Measurements from ENCODE around the gene FBXL19.
A peak's percentile ranks its signal among the peaks of the same experiment; 100 is the strongest.

FBXL19 gene

GRCh38 chr16:30947541-30947858, 24.1 kb downstream of the FBXL19 start:
- H3K27ac ChIP-seq (ENCODE audit: extremely low read depth, low read depth, low read length): no peak overlapping the region
- CTCF ChIA-PET: interaction anchor here (0.6 to 0.7 kb wide), 2 partner anchors 37 to 38 kb away, joined by 3 to 6 read pairs; no protein-coding TSS in a partner anchor
- POLR2A ChIA-PET: no interaction called here
- no peaks in the 10 kb centered on the region for H3K4me1 ChIP-seq (ENCODE audit: control insufficient read depth, insufficient read depth, low read length)
- no peak overlapping the region for H3K4me3 ChIP-seq (ENCODE audit: low read depth, low read length)
- TF ChIP-seq FEZF1 (tag by site-specific recombination; IDR thresholded peaks at IDR 0.05) (no peak), ZBTB20 (tag by site-specific recombination; IDR thresholded peaks at IDR 0.05) (no peak), ZBTB1 (tag by site-specific recombination; IDR thresholded peaks at IDR 0.05) (no peak), KLF1 (tag by site-specific recombination; IDR thresholded peaks at IDR 0.05) (no peak), ZNF302 (tag by site-specific recombination; IDR thresholded peaks at IDR 0.05; ENCODE audit: low read depth) (no peak), BCL11A (tag by site-specific recombination; IDR thresholded peaks at IDR 0.05; ENCODE audit: low read depth) (no peak), ZNF311 (tag by site-specific recombination; IDR thresholded peaks at IDR 0.05; ENCODE audit: borderline replicate concordance) (no peak), ZNF404 (tag by site-specific recombination; IDR thresholded peaks at IDR 0.05) (no peak)
- peaks cover 25 to 40% of the 10 kb centered on the region in 2 experiments; a peak in 2 of 3 replicates for H3K36me3 ChIP-seq (ENCODE audit: control insufficient read depth in 2 of 2, insufficient read depth in 1 of 2, low read length in 2 of 2)
- H3K9me3 ChIP-seq (ENCODE audit: control insufficient read depth, insufficient read depth, low read depth, low read length): no peaks in the 10 kb centered on the region

GRCh38 chr16:30947859-30948666, 24.7 kb downstream of the FBXL19 start:
- Histone ChIP-seq H3K4me3 (ENCODE audit: low read depth, low read length) (peak overlapping the region; percentile 69), H3K27ac (ENCODE audit: extremely low read depth, low read depth, low read length) (peak overlapping the region; percentile 45; the same call in 1 of the 2 replicates), H3K9me3 (ENCODE audit: control insufficient read depth, insufficient read depth, low read depth, low read length) (no peaks in the 10 kb centered on the region), H3K36me3 (ENCODE audit: control insufficient read depth in 2 of 2, insufficient read depth in 1 of 2, low read length in 2 of 2) (peaks cover 20 to 35% of the 10 kb centered on the region in 2 experiments; a peak in 2 of 3 replicates), H3K4me1 (ENCODE audit: control insufficient read depth, insufficient read depth, low read length) (no peaks in the 10 kb centered on the region)
- TF ChIP-seq WT1 (tag by site-specific recombination; IDR thresholded peaks at IDR 0.05): no peak
- peak; percentile 90 for TF ChIP-seq SP2 (tag by site-specific recombination; IDR thresholded peaks at IDR 0.05)
- no peak for TF ChIP-seq ZNF626 (tag by site-specific recombination; IDR thresholded peaks at IDR 0.05)
- no peak for TF ChIP-seq RBAK (tag by site-specific recombination; IDR thresholded peaks at IDR 0.05)
- peak; percentile 90 for TF ChIP-seq PATZ1 (tag by site-specific recombination; IDR thresholded peaks at IDR 0.05)
- no peak for TF ChIP-seq ZNF501 (tag by site-specific recombination; IDR thresholded peaks at IDR 0.05)
- no peak for TF ChIP-seq ZNF391 (tag by site-specific recombination; IDR thresholded peaks at IDR 0.05; ENCODE audit: borderline replicate concordance, low read depth)
- peak; percentile 70; the same call in 1 of the 2 replicates for TF ChIP-seq MYNN (tag by site-specific recombination; IDR thresholded peaks at IDR 0.05; ENCODE audit: borderline replicate concordance)
- TF ChIP-seq KLF1 (tag by site-specific recombination; IDR thresholded peaks at IDR 0.05): no peak
- TF ChIP-seq ZNF335 (tag by site-specific recombination; conservative IDR thresholded peaks at IDR 0.05): 0 out of 2 replicates have a peak, but pooled peaks have one; percentile 1
- TF ChIP-seq ZNF76 (tag by site-specific recombination; IDR thresholded peaks at IDR 0.05; ENCODE audit: borderline replicate concordance, low read depth): peak; percentile 16; the same call in 1 of the 2 replicates
- TF ChIP-seq SP3 (tag by site-specific recombination; IDR thresholded peaks at IDR 0.05): peak; percentile 82
- TF ChIP-seq, protein P1, sequence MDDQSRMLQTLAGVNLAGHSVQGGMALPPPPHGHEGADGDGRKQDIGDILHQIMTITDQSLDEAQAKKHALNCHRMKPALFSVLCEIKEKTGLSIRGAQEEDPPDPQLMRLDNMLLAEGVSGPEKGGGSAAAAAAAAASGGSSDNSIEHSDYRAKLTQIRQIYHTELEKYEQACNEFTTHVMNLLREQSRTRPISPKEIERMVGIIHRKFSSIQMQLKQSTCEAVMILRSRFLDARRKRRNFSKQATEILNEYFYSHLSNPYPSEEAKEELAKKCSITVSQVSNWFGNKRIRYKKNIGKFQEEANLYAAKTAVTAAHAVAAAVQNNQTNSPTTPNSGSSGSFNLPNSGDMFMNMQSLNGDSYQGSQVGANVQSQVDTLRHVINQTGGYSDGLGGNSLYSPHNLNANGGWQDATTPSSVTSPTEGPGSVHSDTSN (CRISPR knock-in tag; IDR thresholded peaks at IDR 0.05): peak; percentile 74; the same call in 1 of the 2 replicates
- TF ChIP-seq REPIN1 (tag by site-specific recombination; IDR thresholded peaks at IDR 0.05; ENCODE audit: low read depth): no peak
- TF ChIP-seq GLIS1 (tag by site-specific recombination; IDR thresholded peaks at IDR 0.05): peak; percentile 83
- peak; percentile 87 for TF ChIP-seq ZNF341 (tag by site-specific recombination; IDR thresholded peaks at IDR 0.05; ENCODE audit: low read depth)
- peak; percentile 99 for TF ChIP-seq FEZF1 (tag by site-specific recombination; IDR thresholded peaks at IDR 0.05)
- TF ChIP-seq IKZF3 (tag by site-specific recombination; IDR thresholded peaks at IDR 0.05): peak; percentile 74
- ChIA-PET CTCF (interaction anchor here (0.6 to 0.7 kb wide), 3 partner anchors 13 to 38 kb away, joined by 3 to 6 read pairs (median 4); no protein-coding TSS in a partner anchor), POLR2A (no interaction called here)
